ENCODE results near the gene SLC7A8.

Gene SLC7A8

DNA sequence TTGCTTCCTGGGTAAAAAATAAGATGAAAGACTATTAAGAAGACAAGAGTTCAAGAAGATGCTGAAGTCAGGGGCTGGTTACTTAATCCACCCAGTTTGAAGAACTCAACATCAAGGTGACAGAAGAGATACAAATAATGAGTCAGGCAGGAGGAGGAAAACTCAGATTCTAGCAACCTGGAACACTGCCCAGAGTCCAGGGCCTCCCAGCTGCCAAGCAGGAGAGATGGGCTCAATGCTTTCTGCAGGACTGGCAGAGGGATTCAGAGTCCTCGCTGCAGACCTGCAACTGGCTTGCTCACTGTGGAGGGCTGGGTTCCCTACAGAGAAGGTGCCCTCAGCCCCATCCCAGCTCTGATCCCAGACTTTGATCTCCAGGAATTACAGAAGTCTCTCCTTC lies 35.8 kb downstream of the SLC7A8 start:
- Histone ChIP-seq H3K36me3 (ENCODE audit: control insufficient read depth, low read length) (no peaks in the 10 kb centered on the region), H3K4me2 (ENCODE audit: low read length) (no peak overlapping the region), H3K79me2 (ENCODE audit: control insufficient read depth, low read length) (no peaks in the 10 kb centered on the region), H3F3A (ENCODE audit: control insufficient read depth, insufficient read depth) (no peaks in the 10 kb centered on the region), H3K9me3 (ENCODE audit: control insufficient read depth, insufficient read depth, low read length) (no peaks in the 10 kb centered on the region), H3K27me3 (ENCODE audit: control insufficient read depth, low read length) (peaks cover 19% of the 10 kb centered on the region; the same call in 1 of the 2 replicates), H3K4me3 (ENCODE audit: low read length) (no peak overlapping the region), H3K4me1 (ENCODE audit: control insufficient read depth, low read length) (peaks cover 6% of the 10 kb centered on the region; the same call in 1 of the 2 replicates), H3K9me2 (replicated peaks; ENCODE audit: control insufficient read depth, low read length) (no peaks in the 10 kb centered on the region), H4K20me1 (ENCODE audit: control insufficient read depth, insufficient read depth, low read depth, low read length) (no peaks in the 10 kb centered on the region), H3K27ac (ENCODE audit: low read depth, low read length) (no peak overlapping the region)
- TF ChIP-seq EZH2phosphoT487 (IDR thresholded peaks at IDR 0.05; ENCODE audit: borderline replicate concordance, low read length): no peak
- TF ChIP-seq, protein P1, sequence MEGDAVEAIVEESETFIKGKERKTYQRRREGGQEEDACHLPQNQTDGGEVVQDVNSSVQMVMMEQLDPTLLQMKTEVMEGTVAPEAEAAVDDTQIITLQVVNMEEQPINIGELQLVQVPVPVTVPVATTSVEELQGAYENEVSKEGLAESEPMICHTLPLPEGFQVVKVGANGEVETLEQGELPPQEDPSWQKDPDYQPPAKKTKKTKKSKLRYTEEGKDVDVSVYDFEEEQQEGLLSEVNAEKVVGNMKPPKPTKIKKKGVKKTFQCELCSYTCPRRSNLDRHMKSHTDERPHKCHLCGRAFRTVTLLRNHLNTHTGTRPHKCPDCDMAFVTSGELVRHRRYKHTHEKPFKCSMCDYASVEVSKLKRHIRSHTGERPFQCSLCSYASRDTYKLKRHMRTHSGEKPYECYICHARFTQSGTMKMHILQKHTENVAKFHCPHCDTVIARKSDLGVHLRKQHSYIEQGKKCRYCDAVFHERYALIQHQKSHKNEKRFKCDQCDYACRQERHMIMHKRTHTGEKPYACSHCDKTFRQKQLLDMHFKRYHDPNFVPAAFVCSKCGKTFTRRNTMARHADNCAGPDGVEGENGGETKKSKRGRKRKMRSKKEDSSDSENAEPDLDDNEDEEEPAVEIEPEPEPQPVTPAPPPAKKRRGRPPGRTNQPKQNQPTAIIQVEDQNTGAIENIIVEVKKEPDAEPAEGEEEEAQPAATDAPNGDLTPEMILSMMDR (IDR thresholded peaks at IDR 0.05; ENCODE audit: low read depth, low read length, poor library complexity, severe bottlenecking): no peak

DNA sequence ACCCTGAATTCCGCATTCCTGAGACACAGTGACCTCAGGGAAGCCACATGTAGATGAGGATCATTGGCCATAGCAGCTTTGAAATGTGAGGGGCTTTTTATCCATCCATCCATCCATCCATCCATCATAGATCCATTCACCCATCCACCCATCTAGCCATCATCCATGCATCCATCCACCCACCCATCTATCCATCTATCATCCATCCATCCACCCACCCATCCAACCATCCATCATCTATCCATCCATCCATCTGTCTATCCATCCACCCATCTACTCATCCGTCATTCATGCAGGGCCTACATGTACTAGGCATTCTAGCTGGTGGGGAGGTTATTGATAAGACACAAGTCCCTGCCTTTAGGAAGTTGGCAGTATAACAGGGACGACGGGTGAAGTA lies 36.5 kb downstream of the SLC7A8 start:
- H3K4me1 ChIP-seq (ENCODE audit: control insufficient read depth, low read length): peaks cover 6% of the 10 kb centered on the region; the same call in 1 of the 2 replicates
- no peaks in the 10 kb centered on the region for H3F3A ChIP-seq (ENCODE audit: control insufficient read depth, insufficient read depth)
- TF ChIP-seq, protein P1 (IDR thresholded peaks at IDR 0.05; ENCODE audit: low read depth, low read length, poor library complexity, severe bottlenecking): no peak
- no peak for TF ChIP-seq EZH2phosphoT487 (IDR thresholded peaks at IDR 0.05; ENCODE audit: borderline replicate concordance, low read length)
- no peaks in the 10 kb centered on the region for H3K36me3 ChIP-seq (ENCODE audit: control insufficient read depth, low read length)
- H3K4me2 ChIP-seq (ENCODE audit: low read length): no peak overlapping the region
- H3K4me3 ChIP-seq (ENCODE audit: low read length): no peak overlapping the region
- H4K20me1 ChIP-seq (ENCODE audit: control insufficient read depth, insufficient read depth, low read depth, low read length): no peaks in the 10 kb centered on the region
- H3K27me3 ChIP-seq (ENCODE audit: control insufficient read depth, low read length): peaks cover 19% of the 10 kb centered on the region; the same call in 1 of the 2 replicates
- no peaks in the 10 kb centered on the region for H3K79me2 ChIP-seq (ENCODE audit: control insufficient read depth, low read length)
- no peak overlapping the region for H3K27ac ChIP-seq (ENCODE audit: low read depth, low read length)
- H3K9me2 ChIP-seq (replicated peaks; ENCODE audit: control insufficient read depth, low read length): no peaks in the 10 kb centered on the region
- no peaks in the 10 kb centered on the region for H3K9me3 ChIP-seq (ENCODE audit: control insufficient read depth, insufficient read depth, low read length)

DNA sequence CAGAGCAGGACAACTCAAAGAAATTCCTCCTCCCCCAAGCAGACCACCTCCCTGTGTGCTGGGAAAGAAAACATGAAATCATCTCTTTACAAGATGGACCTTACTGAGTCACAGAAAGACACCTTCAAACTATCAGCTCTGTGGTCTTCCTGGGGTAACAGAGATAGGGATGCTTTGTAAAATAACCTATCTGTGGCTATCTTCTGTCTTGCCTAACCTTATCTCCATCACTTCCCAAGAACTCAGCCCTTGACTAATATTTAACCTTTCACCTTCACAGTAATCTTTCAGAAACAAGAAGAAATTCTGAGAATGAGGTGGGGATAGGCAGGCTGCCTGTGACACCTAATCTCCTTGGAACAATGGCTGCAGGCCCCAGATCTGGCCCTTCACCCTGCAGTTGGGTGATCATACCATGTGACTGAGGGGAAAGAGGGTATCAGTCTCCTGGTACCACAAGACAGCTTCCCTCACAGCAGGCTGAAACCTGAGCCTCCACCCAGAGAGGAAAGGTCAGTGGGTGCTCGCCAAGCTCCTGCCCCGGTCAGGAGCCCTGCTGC lies 37.0 kb downstream of the SLC7A8 start:
- Histone ChIP-seq H4K20me1 (ENCODE audit: control insufficient read depth, insufficient read depth, low read depth, low read length) (no peaks in the 10 kb centered on the region), H3K4me2 (ENCODE audit: low read length) (no peak overlapping the region), H3K27me3 (ENCODE audit: control insufficient read depth, low read length) (peaks cover 19% of the 10 kb centered on the region; the same call in 1 of the 2 replicates), H3K4me3 (ENCODE audit: low read length) (no peak overlapping the region), H3K79me2 (ENCODE audit: control insufficient read depth, low read length) (no peaks in the 10 kb centered on the region), H3K27ac (ENCODE audit: low read depth, low read length) (no peak overlapping the region), H3K9me2 (replicated peaks; ENCODE audit: control insufficient read depth, low read length) (no peaks in the 10 kb centered on the region), H3K9me3 (ENCODE audit: control insufficient read depth, insufficient read depth, low read length) (no peaks in the 10 kb centered on the region), H3K36me3 (ENCODE audit: control insufficient read depth, low read length) (no peaks in the 10 kb centered on the region), H3F3A (ENCODE audit: control insufficient read depth, insufficient read depth) (no peaks in the 10 kb centered on the region), H3K4me1 (ENCODE audit: control insufficient read depth, low read length) (peaks cover 6% of the 10 kb centered on the region; the same call in 1 of the 2 replicates)
- TF ChIP-seq, protein P1 (IDR thresholded peaks at IDR 0.05; ENCODE audit: low read depth, low read length, poor library complexity, severe bottlenecking): no peak
- no peak for TF ChIP-seq EZH2phosphoT487 (IDR thresholded peaks at IDR 0.05; ENCODE audit: borderline replicate concordance, low read length)

Data from DOHH2 (cell line).